ENCODE results near the gene IGF2R.
"Not testable (repeated sequence)": the region's sequence is repeated elsewhere in the genome, so short reads cannot be mapped to it uniquely, and the experiment has no call there.

Gene IGF2R

DNA sequence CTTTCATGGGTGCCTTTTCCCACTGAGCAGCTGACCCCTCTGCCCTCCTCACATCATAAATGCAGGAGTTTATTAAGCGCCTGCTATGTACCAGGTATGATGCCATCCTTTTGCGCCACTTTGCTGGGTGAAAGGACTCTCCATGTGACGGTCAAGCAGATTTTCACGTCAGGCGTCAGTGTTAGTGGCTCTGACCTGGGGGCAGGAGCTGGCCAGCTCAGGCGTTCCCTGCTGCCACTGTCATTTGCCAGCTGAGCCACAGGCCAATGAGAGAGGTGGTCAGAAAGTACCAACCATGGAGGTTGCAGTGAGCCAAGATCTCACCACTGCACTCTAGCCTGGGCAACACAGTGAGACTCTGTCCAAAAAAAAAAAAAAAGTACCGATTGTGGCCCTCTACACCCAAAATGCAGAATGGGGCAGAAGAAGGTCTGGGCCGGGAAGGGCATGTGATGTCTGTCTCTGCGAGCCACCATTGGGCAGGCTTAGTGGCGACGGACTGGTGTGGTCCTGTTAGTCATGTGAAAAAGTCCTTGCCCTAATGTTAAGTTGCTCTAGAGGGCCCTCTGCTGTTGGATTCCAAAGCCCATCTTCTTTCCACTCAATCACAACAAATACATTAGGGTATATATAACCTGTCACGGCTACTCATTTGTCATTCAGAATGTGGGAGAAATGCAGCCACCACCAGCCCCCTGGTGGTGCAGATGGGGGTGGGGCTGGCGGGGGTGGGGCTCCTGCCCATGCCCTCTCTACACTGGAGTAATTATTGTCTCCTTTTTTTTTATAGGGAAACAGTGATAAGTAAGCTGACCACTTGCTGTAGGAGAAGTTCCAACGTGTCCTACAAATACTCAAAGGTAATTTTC lies 134.3 kb downstream of the IGF2R start:
- DNase-seq = no peak

DNA sequence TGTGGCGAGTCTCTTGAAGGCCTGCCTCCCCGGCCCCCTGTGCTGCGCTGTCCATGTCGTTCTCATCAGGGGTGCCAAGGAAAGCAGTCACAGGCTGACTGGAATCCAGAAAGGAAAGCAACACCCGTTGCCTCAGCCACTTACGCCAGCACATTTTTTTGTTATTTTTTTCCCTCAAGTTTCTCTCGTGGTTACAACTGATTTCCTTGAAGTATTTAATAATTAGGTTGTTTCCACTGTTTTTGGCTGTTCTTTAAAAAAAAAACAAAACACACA lies 134.9 kb downstream of the IGF2R start:
- DNase-seq = no peak

- no peak for DNase-seq
Measured at GRCh38 chr6:160104821-160105517, 136.1 kb downstream of the IGF2R start.

DNA sequence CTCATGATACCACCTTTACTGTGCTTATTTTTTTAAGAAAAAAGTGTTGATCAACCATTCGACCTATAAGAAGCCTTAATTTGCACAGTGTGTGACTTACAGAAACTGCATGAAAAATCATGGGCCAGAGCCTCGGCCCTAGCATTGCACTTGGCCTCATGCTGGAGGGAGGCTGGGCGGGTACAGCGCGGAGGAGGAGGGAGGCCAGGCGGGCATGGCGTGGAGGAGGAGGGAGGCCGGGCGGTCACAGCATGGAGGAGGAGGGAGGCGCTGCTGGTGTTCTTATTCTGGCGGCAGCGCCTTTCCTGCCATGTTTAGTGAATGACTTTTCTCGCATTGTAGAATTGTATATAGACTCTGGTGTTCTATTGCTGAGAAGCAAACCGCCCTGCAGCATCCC lies 137.1 kb downstream of the IGF2R start:
- DNase-seq = no peak

DNA sequence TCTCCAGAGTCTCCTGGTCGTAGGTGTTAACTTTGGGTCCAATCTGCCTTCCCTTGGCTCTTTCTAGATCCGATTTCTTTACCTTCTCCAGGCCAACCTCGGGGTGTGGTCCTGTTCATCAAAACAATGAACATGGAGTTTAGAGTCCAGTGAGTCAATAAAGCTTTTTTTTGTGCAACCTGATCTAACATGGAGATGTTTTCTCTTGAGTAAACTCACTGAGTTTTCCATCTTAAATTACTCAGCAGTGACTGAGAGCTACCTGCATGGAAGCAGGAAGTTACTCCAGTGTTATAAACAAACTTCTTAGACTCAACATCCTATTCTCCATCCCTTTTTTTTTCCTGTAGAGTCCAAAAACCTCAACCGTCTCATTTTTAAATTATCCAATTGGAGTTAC lies 137.8 kb downstream of the IGF2R start:
- DNase-seq = no peak

- no peak for DNase-seq
Measured at GRCh38 chr6:160108077-160108476, 139.2 kb downstream of the IGF2R start.

- DNase-seq = no peak
Measured at GRCh38 chr6:160110586-160111123, 141.8 kb downstream of the IGF2R start.

DNA sequence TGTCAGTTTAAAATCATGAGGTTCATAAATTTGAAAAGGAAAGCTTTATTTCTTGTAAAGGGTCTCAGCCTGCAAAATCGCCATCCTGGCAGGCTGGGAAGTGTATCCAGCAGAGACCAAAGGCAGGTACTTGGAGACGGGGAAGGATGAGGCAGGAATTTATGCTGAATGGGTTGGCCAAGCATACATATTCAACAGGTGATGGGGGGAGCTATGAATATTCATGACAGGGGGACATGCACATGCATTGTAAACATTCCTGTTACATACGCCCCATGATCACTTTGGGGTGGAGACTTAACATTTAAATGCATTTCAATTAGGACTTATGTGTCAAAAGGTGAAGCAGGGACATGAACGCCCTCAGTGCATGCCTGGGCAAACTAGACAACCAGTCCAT lies 142.9 kb downstream of the IGF2R start:
- DNase-seq = no peak

DNA sequence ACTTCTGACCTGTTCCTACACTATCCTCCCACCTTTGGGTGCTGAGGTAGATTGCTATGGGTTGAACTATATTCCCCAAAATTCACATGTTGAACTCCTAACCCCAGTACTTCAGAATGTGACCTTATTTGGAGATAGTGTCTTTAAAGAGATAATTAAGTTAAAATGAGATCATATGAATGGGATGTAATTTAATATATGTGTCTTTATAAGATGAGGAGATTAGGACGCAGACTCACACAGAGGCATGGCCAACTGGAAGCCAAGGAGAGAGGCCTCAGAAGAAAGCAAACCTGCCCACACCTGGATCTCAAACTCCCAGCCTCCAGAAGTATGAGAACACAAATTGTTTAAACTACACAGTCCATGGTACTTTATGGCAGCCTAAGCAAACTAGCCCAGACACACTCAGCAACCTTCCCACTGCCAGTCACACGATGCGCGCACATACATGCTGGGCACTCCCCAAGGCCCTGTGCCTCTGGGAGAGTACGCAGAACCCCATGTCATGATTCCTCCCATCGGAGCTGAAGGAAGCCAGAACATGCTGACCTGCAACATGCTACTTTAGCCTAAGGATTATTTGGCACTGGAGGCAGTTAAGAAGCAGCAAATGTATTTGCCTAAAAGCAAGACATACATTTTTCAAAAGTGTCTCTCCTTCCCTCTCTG lies 143.9 kb downstream of the IGF2R start:
- DNase-seq = no peak

DNA sequence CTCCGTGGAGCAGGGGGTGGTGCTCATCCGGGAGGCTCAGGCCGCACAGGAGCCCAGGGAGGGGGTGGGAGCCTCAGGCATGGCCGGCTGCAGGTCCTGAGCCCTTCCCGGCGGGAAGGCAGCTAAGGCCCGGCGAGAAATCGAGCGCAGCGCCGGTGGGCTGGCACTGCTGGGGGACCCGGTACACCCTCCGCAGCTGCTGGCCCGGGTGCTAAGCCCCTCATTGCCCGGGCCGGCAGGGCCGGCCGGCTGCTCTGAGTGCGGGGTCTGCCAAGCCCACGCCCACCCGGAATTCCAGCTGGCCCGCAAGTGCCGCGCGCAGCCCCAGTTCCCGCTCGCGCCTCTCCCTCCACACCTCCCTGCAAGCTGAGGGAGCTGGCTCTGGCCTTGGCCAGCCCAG lies 145.7 kb downstream of the IGF2R start:
- DNase-seq = not testable (repeated sequence)

DNA sequence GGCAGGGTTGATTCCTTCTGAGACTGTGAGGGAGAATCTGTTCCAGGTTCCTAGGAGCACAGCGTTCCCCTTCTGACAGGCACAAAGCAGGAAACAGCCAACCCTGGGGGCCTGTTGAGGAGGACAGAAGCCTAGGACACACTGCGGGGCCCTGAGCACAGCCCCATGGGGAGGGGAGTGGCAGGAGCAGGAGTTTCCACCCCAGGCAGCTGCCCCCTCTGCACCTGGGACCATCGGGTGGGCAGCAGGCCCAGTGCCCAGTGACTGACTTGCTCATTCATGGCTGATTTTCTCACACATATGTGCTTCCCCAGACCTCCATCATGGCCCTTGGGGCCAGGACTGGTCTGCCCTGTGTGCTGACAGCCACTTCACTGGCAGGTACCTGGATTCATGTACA lies 146.5 kb downstream of the IGF2R start:
- no peak for DNase-seq

DNA sequence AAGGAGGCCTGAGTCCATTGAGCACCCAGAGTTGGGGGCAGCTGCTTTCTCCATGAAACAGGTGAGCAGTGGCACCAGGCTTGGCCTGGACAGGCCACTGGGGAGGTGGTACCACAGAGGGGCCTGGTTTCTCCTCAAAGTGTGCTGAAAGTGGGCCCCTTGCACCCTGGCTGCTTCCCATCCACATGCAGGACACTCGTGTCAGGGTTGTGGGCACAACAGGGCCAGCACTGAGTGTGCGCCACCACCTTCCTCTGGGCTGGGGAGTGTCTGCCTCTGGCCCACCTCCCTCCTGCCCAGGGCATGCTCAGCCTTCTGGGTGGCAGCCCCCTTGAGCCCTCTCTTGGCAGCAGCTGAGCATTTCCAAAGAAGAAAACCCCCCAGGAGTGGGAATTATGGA lies 147.5 kb downstream of the IGF2R start:
- no peak for DNase-seq

DNA sequence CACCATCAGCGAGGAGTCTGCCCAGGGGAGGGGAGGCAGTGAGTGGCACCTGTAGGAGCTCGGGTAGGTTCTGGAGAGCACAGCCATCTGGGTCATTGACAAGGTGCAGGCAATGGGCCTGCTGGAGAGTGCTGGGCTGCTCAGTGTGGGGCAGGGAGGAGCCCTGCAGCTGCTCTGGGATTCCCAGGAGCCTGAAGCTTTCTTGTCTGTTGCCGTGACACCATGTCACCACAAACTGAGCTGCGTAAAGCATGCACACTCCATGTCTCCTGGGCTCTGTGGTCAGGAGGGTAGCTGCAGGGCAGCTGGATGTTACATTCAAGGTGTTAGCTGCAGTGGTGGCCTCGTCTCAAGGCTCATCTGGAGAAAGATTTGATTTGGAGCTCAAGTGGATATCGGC lies 148.3 kb downstream of the IGF2R start:
- no peak for DNase-seq

GRCh38 chr6:160118620-160119229 lies 149.8 kb downstream of the IGF2R start:
- DNase-seq = no peak

- no peak for DNase-seq
Measured at GRCh38 chr6:160120087-160120486, 151.2 kb downstream of the IGF2R start.

DNA sequence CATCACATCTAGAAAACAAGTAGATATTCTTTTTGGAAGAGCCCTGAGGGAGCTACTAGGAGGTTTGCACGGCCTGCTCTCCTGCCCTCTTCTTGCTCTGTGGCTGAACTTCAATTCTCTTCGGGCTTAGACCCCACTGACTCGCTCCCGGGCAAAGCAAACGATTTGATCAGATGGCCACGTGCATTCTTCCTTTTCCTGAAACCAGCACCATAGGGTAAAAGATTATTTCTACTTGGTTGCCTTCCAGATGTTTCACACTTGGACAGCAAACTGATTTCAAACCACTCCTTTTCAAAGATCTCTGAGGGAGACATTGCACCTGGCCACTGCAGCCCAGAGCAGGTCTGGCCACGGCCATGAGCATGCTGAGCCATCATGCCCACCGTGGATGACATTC lies 152.7 kb downstream of the IGF2R start, which contains the start of gene SLC22A1:
TSS of gene SLC22A1 (plus strand) at position 258 of the 400 bp plus-strand sequence. CDS start at position 379, 121 bp downstream.
- no peak for DNase-seq

DNA sequence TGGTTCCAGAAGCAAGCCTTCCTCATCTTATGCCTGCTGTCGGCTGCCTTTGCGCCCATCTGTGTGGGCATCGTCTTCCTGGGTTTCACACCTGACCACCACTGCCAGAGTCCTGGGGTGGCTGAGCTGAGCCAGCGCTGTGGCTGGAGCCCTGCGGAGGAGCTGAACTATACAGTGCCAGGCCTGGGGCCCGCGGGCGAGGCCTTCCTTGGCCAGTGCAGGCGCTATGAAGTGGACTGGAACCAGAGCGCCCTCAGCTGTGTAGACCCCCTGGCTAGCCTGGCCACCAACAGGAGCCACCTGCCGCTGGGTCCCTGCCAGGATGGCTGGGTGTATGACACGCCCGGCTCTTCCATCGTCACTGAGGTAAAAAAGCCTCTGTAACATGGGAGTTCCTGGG lies 153.1 kb downstream of the IGF2R start:
- DNase-seq = peak; percentile 12

DNA sequence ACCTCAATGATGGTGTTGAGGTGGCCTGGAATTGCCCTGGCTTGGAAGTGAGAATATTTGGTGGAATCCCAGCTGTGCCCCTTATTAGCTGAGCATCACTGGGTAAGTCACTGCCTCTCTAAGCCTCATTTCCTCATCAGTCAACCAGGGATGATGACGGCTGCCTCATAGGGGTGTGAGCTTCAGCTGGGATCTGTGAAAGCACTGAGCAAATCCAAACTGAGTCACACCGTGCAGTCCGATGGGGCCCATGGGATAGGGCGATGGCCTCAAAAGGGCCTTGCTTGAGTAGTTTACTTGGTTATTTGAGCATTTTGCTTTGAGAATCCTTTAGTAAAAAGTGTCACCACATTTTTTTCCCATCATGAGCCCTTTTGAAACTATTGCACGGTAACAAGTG lies 153.9 kb downstream of the IGF2R start:
- no peak for DNase-seq

DNA sequence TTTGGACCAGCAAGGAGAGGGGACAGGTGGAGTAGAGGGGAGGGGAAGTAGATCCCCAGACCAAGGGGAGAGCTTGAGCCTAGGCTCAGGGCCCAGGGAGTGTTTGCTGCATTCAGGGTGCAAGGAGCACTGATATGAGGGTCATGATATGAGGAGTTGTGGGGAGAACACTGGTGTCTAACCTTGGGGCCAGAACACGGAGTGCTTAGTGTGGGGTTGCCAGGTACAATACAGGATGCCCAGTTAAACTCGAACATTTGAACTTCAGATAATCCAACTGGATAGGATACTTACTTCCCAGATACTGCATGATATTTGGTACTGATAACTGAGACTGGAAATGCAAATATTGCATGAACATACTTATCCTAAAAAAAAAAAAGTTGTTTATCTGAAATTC lies 155.1 kb downstream of the IGF2R start:
- DNase-seq = no peak

DNA sequence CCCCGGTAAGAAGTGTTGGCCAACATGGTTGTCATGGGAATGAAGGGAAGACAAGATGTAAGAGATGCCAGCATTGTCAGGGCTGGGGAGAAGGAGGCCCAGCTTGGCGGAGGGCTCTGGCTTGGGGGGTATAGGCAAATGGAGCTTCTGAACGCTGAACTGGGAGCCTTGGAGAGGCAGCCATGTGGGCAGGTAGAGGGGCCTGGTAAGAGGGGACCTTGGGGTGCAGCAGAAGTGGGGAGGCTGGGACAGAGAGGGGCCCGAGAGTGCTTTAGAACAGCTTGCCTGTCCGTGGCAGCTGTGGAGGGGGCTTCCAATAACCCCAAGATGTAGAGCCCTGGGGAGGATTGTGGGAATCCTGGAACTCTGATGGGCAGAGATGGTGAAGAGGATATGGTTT lies 155.7 kb downstream of the IGF2R start:
- DNase-seq = no peak

DNA sequence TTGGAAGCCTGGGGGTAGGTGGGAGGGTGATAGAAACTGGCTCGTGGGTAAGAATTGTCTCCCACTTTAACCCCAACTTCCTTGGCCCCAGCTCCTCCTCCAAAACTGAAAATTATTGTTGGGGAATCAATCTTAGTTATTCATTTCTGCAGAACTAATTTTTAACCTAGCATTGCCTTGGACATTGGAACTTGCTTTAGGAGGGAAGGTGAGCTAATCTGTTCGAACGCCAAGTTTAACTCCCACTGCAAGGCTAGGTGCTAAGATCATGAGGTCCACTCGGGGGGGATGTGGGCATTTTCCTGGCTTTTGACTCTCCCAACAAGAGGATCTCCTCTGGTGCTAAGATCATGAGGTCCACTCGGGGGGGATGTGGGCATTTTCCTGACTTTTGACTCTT lies 156.2 kb downstream of the IGF2R start:
- not testable (repeated sequence) for DNase-seq

- no peak for DNase-seq
Measured at GRCh38 chr6:160127270-160128124, 158.6 kb downstream of the IGF2R start.

All from activated gamma-delta T cell (primary cell).